GM18868 (cell line): ENCODE results near the gene LIMS2.

Experiments used
- ATAC-seq: cut with Tn5 transposase; IDR thresholded peaks from one replicate; pipeline ENCODE4 v1.9.1; 2021; ENCODE audit warnings: mild to moderate bottlenecking, moderate library complexity; ENCODE audit not compliant: unreplicated experiment

LIMS2 gene

DNA sequence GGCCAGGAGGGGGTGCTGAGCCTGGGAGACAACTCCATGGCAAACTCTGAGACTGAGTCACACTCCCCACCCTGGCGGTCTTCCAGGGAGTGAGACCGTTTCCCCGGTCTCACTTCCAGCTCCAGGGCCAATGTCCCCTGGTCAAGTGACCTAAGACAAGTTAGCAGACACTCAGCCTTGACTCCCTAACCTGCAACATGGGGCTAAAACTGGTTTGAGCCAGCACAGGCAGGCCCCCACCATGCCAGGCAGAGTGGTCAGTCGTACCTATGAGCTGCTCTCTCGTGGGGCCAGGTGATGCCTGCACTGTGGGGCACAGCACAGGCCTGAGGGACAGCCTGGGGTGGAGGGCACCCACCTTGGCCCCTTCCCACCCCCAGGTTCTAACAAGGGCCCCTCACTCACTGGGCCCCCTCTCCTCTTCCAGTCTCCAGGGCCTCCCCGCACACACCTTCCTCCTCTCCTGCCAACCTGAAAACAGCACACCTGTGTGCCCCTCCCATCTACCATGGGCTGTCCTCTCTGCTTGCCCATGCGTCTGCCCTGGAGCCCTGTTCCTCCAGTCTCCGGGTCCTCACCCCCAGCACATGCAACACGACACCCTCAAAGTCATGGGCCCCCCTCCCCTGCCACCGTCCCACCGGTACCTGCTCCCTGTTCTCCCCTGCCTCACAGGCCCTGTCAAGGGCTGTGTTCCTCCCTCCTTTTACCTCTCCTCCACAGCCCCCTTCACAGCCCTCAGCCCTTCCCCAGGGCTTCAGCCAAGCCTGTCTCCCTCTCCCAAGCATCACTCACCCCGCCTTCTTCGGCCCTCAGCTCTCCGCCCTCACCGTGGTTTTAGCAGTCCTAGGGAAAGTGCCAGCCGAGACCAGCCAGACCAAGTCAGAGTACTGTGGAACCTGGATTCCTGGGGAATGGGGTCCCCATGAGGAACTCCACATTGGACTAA, 27.8 kb downstream of the LIMS2 start:
- no peak for ATAC-seq

DNA sequence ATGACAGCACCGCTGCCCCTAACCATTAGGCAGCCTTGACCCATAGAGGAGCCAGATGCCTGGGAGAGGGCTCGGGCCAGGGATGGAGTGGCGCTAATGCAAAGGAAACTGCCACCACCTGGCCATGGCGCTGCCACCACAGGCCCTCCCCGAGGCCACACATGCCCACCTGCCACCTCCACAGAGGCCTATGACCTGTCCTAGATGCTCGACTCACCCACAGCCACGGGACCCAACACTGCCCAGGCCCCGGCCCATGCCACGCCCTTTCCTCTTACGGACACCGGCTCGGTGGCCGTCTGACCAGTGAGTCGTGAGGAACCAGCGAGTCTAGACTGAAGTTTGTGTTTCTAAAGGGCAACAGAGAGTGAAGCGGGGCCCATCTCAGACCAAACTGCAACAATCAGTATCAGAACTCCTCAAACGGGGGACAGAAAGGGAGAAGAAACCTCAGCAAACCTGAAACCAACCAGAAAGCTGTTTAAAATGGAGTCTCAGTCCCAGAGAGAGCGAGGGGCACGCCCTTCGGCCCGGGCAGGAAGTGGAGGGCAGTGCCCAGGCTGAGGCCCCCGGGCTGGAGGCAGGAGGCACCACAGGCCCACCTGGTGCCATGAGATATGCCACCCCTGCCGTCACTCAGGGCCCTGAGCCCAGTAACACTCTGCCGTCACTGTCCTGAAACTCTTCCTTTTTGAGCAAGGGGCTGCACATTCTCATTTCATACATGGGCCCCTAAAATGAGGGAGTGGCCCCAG, 28.7 kb downstream of the LIMS2 start:
- ATAC-seq = no peak

DNA sequence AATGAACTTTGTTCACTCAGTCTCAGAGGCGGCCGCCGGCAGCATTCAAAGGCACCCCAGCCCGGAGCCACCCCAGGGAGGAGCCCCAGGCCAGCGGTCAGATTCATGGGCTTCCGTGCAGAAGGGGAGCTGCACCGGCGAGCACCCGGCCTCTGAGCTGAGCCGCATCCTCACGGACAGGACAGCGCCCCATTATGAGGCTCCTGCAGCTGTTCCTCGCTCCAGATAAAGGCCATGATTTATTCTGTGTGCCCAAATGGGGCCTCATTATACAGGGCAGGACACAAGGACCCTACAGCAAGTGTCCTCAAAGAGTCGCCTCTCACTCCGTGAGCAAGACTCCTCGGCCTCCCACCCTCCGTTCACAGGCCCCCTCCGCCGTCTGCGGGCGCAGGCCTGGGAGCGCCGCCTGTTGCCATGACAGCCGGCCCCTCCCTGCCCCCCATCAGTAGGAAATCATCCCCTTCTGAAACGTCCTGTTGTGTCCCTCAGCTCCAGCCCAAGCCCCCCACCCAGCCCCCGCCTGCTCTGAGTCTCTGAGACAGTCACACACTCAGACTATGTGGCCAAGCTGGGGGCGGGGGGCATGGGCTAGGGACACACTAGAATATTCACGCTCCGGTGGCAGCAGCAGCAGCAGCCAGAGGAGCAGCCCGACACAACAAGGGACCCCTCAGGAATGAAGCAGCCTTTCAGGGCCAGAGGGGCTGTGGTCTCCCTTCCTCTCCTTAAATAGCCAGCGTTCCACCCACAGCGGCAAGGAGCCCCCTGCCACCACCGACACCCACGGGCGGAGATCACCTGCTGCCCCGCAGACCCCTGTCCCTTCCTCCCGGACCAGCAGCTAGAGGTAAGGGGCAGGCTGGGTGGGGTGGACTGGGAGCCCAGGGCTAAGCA, 29.7 kb downstream of the LIMS2 start, which contains the start of gene GPR17:
TSS of gene GPR17 (plus strand) at position 759 of the 897 bp plus-strand sequence. CDS start 4,583 bp downstream, outside the sequence.
- ATAC-seq = no peak

DNA sequence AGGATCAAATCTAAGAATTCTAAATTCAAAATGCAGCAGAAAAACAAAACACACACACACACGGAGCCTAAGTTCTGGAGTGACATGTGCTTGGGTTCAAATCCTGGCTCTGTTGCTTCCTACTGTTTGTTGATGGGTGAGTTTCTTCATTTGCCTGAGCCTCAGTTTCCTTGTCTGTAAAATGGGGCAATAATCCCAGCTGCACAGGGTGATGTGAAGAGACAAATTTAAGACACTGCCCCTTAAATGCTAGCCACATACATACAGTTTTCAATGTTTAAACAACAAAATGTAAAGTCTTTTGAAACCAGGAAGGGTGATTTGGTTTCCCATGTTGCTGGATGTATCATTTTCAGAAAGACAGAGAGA, 30.3 kb downstream of the LIMS2 start:
- no peak for ATAC-seq

DNA sequence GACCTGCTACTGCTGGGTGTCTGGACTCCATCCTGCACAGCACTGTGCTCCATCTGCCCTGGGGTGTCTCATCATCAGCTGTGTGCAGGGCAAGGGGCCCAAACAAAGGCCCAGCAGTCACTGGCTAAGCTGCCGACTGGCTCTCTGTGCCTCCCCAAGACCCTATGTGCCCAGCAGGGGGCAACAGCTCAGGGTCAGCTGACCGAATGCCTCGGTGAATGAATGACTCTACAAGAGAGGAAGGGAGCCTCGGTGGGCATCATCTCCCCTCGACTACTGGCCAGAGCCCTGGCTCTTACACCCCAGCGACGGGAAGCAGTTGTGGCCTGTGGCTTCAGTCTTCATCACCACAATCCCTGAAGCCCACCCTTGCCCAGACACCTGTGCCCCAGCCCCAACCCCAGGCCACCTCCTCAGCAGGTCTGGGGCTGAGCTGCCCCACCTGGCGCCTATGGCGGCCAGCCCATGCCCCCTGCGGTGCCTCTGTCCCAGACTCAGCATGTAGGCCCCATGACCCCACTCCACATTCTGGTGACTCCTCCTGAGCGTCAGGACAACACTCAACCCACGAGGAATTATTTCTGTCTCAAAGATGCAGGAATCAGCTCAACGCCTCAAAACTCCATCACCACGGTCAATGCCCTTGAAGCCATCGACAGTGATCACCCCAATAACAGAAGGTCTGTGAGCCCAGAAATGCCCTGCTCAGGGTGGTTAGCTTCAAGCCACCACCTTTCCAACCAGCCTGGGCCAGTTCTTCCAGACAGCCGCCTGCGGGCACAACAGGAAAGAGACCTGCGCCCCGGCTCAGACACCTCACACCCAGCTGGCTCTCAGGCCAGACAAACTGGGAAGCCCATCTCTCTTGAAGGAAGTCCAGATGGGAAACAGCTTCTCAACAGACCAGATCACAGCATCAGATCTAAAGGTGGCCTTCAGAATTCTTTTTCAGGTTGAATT, 31.0 kb downstream of the LIMS2 start:
- ATAC-seq = no peak

DNA sequence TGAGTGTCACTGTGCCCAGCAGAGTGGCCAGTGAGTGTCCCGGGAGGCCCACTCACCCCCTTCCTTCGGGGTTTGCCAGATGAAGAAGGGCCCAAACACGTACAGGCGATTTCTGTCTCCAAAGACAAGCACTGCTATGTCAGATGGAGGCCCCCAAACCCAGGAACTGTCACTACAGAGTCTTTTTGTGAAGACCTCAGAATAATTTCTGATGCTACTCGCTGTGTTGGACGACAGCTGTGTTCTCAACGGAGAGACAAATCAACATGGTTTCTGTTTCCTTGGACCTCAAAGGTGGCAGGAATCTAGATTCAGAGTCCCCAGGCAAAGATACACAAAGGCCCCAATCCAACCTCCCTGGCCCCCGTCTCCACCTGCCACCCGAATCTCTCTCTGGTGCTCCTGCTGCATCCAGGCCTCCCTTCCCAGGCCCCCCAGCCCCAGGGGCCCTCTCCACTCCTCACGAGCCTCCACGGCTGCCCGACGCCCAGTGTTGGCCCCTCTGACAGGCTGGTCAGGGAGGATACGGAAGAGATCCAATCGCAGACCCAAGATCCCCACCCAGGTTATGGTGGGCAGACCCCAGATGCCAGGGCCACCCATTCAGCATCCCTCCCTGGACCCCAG, 31.8 kb downstream of the LIMS2 start:
- ATAC-seq = no peak

DNA sequence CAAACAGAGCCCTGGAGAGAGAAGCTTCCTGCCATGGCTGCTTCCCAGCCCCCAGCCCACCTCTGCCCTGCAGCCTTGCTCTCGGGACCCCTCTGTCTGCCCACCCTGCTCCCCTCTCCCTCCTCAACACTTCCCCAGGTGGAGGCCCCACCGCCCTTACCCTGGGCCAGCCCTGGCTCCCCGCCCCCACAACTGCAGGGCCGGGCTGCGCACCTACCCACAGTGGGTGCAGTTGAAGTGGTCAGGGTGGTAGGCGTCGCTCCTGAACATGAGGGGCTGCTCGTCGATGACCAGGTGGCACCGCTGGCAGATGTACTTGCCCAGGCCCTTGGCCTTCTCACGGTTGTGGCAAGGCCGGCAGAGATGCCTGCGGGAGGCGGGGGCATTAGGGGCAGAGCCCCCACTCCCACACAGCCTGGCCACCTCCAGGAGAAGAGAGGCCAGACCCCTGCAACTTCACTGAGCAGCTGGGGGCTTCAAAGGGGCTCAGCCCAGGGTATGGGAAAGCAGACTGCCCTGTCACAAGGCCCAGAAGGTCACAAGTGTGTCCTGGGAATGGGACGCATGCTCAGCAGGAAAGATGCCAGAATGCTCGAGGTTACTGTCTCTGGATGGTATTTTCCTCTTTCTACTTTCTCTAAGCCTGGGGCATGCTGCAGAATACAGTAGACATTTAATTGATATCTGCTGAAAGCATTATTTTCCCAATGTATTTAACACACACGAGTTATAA, 32.5 kb downstream of the LIMS2 start:
- no peak for ATAC-seq

DNA sequence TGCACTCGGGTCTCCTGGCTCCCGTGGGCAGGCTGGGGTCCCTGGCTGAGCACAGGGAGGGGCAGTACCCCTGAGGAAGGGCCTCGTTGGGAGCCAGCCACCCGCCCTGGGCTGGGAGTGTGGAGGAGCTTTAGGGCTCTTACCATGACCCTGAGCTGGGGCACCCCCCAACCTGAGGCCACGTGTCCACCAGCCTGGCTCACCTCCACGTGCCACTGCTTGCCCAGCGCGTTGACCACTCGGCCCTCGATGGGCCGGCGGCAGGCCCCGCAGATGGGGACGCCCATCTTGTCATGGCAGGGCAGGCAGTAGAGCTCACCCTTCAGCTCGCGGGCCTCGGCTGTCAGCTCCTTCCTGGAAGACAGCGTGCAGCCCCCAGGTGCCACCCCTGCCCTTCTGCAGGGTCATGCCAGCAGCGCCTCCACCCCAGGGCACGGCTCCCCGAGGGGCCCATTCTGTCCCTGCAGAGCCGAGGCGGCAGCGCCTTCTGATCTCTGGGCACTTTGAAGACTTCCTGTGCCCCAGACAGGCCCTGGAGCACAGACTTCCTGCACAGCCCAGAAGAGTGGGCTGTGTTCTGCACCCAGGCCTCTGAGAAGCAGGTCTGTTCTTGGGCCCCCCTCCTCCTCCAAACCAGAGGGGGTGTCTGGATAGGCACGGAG, 33.4 kb downstream of the LIMS2 start:
- ATAC-seq = no peak

DNA sequence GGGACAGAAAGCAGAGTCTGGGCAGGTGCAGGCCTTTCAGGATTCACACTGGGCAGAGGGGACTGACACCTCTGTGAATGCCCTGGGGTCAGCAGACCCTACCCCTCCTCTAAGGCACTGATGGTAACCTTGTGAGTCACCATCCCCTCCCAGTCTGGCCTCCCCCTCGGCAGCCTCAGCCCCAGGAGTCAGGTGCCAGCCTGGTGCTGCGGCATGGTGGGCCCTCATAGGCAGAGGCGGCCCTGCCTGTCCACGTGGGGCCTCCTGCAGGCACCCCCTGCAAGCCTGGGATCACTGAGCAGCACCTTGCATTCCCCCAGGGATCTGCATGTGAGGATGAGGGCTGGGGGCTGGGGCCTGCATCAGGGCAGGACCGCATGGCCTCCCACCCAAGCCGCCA, 34.2 kb downstream of the LIMS2 start:
- no peak for ATAC-seq

DNA sequence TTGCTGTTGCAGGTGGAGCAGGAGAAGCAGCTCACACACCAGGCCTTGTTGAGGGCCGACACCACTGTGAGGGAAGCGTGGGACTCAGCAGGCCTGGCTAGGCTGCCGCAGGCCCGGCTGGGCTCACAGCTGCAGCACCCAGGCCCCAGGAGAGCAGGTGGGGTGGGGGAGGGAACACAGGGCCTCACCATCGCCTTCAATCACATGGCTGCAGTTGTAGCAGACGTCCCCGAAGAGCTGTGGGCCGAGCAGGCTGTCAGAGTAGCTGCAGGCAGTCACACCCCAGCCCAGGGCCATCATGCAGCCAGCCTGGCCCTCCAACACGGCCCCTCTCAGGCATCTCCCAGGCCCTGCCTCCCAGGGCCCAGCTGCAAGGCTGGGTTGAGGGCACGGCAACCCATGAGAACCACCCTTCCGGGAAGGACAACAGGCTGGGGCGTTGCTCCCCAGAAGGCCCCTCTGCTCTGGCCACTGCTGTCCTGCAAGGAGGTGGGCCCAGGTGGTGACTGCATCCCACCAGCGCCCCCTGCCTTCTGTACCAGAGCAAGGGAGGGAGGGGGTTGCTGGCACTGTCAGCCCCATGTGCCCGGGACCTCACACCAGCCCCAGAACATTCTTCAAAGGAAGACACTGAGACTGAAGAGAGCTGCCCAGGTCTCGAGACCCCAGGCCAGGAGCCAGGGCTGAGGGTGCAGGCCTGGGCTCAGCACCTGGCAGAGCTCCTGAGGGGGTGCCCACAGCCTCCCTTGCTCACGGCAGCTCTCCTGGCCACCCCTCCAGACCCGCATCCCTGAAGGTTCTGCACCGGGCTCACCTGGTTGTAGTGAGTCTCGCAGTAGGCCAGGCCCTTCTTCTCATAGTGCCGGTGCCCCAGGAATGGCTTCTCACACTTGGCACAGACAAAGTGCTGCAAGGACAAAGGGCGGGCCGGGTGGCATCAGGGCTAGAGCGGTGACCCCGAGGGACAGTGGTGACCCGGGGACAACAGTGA, 35.0 kb downstream of the LIMS2 start:
- peak; percentile 67 for ATAC-seq

DNA sequence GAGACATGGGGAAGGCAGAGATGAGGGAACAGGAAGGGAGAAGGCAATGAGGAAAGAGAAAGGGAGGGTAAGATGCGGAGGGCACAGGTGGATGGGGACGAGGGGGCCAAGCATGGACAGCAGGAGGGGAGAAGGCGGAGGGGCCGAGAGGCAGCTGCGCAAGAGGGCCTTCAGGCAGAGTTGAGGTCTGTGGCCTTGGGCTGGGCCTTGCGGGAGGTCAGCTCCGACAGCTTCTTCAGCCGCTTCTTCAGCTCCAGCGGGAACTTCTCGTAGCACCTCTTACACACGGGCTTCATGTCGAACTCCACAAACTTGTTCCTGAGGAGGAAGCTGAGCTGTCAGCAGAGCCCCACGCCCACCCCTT, 36.2 kb downstream of the LIMS2 start:
- ATAC-seq = no peak

DNA sequence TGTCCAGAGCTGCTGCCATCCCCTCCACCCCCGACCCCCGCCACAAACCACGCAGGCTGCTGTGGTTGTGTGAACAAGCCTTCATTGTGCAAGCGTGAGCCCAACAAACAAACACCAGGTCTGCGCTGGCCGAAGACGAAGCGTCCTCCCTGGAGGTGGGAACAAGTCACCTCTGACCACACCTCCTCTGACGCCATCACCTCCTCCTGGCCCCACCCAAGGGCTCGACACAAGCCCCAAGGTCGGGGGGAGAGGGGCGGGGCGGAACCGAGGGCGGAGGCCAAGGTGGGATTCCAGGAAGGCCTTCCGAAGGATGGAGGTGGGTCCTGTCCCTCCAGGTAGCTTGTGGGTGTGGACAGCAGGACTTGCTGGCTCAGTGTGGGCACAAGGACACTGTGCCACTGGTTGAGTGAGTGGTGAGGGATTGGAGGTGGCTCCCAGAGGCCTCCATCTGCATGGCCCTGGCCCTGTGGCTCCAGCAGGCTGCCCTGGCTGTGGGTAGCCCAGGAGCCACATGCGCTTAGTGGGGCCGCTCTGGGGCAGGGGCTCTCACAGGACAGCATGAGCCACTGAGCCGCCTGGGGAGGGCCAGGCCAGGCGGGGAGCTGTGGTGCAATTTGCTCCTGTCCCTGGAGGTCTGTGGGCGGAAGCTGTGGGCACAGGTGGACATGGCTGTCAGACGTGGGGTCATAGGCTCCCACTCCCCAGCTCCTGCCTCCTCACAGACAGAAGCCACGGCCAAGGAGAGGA, 36.8 kb downstream of the LIMS2 start:
- ATAC-seq = no peak

DNA sequence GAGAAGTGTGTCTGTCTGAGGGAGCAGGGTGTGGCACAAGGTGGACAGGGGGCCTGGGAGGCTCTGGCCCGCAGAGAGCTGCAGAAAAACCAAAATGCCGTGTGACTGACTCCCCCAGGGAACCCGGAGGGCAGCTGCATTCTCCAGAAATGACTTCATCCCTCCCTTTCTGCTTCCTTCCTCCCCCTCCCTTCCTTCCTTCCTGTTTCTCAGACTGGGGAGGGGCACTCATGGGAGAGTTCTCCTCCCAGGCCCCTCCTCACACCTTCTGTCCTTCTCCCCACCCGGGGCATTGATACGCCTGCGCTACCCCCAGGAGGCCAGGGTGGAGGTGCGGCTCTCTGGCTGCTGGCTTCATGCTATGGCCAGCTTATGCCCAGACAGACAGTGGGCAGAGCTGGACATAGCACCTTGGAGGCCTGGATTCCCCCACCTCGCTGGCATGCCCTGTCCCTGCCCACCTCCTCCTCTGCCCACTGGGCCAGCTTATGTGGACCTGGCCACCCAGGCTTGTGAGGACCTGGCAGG, 37.5 kb downstream of the LIMS2 start:
- no peak for ATAC-seq

DNA sequence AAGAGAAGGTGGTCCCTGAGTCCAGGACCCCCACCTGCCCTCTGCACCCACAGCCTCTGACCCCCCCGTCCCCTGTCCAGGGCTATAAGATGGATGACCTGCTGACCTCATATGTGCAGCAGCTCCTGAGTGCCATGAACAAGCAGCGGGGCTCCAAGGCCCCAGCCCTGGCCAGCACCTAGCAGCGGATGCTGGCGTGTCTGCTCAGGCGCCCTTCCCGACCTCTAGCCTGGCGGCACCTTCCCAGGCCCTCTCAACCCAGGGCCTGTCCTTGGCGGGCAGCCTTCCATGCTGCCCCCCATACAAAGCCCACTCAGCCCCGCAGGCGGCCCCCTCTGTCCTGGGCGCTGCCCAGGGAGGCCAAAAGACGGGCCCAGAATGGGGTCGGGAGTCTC, 38.1 kb downstream of the LIMS2 start:
- ATAC-seq = no peak

DNA sequence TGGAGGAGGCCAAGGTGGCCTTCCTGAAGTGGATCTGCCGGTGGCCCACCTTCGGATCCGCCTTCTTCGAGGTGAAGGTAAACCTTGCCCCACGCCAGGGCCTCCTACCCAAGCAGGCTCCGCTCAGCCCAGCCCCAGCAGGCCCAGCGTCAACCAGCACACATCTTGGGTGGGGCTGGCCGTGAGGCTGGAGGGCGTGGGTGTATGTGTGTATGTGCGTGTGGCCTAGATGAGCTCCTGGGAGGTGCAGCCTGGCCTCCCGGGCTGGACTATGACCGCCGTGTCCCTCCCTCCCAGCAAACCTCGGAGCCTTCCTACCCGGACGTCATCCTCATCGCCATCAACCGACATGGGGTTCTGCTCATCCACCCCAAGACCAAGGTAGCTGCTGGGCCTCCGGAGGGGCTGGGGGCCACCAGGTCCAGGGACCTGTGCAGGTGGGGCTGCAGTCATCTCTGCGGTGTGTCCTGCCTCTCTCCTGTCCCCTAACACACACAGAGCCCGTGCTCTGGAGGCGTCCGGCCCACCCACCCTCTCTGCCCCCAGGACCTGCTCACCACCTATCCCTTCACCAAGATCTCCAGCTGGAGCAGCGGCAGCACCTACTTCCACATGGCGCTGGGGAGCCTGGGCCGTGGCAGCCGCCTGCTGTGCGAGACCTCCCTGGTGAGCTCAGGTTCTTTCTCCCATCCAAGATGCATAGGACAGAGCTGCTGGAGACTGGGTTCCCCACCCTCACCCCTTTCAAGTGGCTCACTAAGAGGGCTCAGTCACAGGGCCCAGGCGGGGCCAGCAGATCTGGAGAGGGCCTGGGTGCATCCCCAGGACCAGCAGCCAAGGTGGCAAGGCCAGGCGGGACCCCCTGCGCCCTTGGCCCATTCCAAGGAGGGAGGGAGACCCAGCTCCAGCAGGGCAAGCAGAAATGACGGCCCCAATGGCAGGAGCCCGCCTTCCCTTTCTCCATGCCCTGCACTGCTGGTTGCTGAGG, 38.8 kb downstream of the LIMS2 start:
- no peak for ATAC-seq
